Keratinocyte (primary cell): ENCODE data around the gene ASTL. TPM values are rescaled to one million over a fixed set of nuclear protein-coding genes. Genes with fewer than 3 reads are reported as not detected.

Source experiments
- DNase-seq: peaks from one replicate; pipeline ENCODE4 v3.0.0-alpha.2; 2011; ENCODE audit warnings: low read depth, missing footprints, low spot score
- FAIRE-seq: peaks from 2 replicates; lab custom pipeline; 2011; peaks lifted over from hg19 to GRCh38; lab: Jason Lieb, UNC
- H2AFZ ChIP-seq: 2 replicates; pipeline ENCODE4 v1.6.0; 2012; ENCODE audit warnings: low read length, control low read depth, inconsistent platforms; ENCODE audit not compliant: control insufficient read depth
- H3K27ac ChIP-seq: 2 replicates; pipeline ENCODE4 v1.5.1; 2011; ENCODE audit warnings: low read length; ENCODE audit not compliant: control insufficient read depth, insufficient read depth
- H3K27me3 ChIP-seq: 3 replicates; pipeline ENCODE4 v1.6.0; 2011; ENCODE audit warnings: low read length; ENCODE audit not compliant: control insufficient read depth, insufficient read depth; ENCODE audit errors: extremely low read depth
- H3K36me3 ChIP-seq, 2 experiments: 2 replicates in 1 of 2; 3 replicates in 1 of 2; pipeline ENCODE4 v1.5.1; 2011; ENCODE audit warnings: low read length in 2 of 2, mild to moderate bottlenecking in 1 of 2; ENCODE audit not compliant: control insufficient read depth in 2 of 2, insufficient read depth in 2 of 2; ENCODE audit errors: extremely low read depth in 1 of 2
- H3K4me1 ChIP-seq: 3 replicates; pipeline ENCODE4 v1.5.1; 2011; ENCODE audit warnings: low read length; ENCODE audit not compliant: control insufficient read depth, insufficient read depth; ENCODE audit errors: extremely low read depth
- H3K4me2 ChIP-seq: 3 replicates; pipeline ENCODE4 v1.6.0; 2011; ENCODE audit warnings: low read depth, low read length; ENCODE audit not compliant: control insufficient read depth, insufficient read depth; ENCODE audit errors: extremely low read depth
- H3K4me3 ChIP-seq, 3 experiments: fragments of 200-600 bp in 1 of 3; sonication (generic) in 1 of 3; 2 replicates in 2 of 3; 3 replicates in 1 of 3; pipeline ENCODE4 v1.5.1; 2011 to 2016; ENCODE audit warnings: low read length in 3 of 3, mild to moderate bottlenecking in 3 of 3, control low read depth in 2 of 3, inconsistent platforms in 1 of 3, low read depth in 1 of 3, mixed read lengths in 1 of 3, mixed run types in 1 of 3, moderate library complexity in 1 of 3; ENCODE audit not compliant: control insufficient read depth in 2 of 3, insufficient read depth in 2 of 3; ENCODE audit errors: extremely low read depth in 1 of 3
- H3K79me2 ChIP-seq: 2 replicates; pipeline ENCODE4 v1.6.0; 2012; ENCODE audit warnings: low read length; ENCODE audit not compliant: control insufficient read depth, insufficient read depth
- H3K9ac ChIP-seq: 3 replicates; pipeline ENCODE4 v1.6.0; 2011; ENCODE audit warnings: low read length; ENCODE audit not compliant: control insufficient read depth, insufficient read depth; ENCODE audit errors: extremely low read depth
- H3K9me1 ChIP-seq: 3 replicates; pipeline ENCODE4 v1.6.0; 2011; ENCODE audit warnings: low read length; ENCODE audit not compliant: control insufficient read depth, insufficient read depth; ENCODE audit errors: extremely low read depth
- H3K9me3 ChIP-seq: 2 replicates; pipeline ENCODE4 v1.5.1; 2012; ENCODE audit warnings: low read depth, low read length; ENCODE audit not compliant: control insufficient read depth
- H4K20me1 ChIP-seq: 3 replicates; pipeline ENCODE4 v1.6.0; 2011; ENCODE audit warnings: low read length; ENCODE audit not compliant: control insufficient read depth, insufficient read depth; ENCODE audit errors: extremely low read depth
- EZH2 ChIP-seq: IDR thresholded peaks from one replicate; pipeline ENCODE4 v1.6.1; 2012; ENCODE audit warnings: inconsistent platforms, mild to moderate bottlenecking, low read length, moderate library complexity
- dilution Hi-C: fragments of 300-500 bp; cut with MboI; formaldehyde crosslinking; loops from one replicate; pipeline ENCODE4 v1.7.0; 2020; ENCODE audit warnings: low sequenced_read_pairs; ENCODE audit not compliant: extremely low pct_ligation_motif_present
- polyA plus RNA-seq, 5 experiments: library from polyadenylated mRNA; depleted of rRNA in 3 of 5; stranded (reverse) in 3 of 5; stranded (forward) in 1 of 5; unstranded in 1 of 5; fragments of >200 nt; gene quantifications; 1 replicate in 1 of 5; 2 replicates in 3 of 5; 3 replicates in 1 of 5; pipeline versions ENCODE4 v1.2.1 to v1.2.3, GENCODE V29; 2011 to 2012; ENCODE audit warnings: missing spikeins in 2 of 5, low read depth in 1 of 5, low replicate concordance in 1 of 5
- TF ChIP-seq, protein P1 (sequence below), 3 experiments: IDR thresholded peaks in 1 of 3; conservative IDR thresholded peaks in 1 of 3; optimal IDR thresholded peaks in 1 of 3; 2 replicates in 2 of 3; 3 replicates in 1 of 3; pipeline versions ENCODE3 to v1.5.1; 2011; ENCODE audit warnings: low read length in 3 of 3, mild to moderate bottlenecking in 3 of 3, moderate library complexity in 2 of 3, control low read depth in 1 of 3, inconsistent platforms in 1 of 3; ENCODE audit not compliant: insufficient read depth in 2 of 3; ENCODE audit errors: extremely low read depth in 1 of 3

The ASTL gene
- polyA plus RNA-seq, 1 donor (not counting 4 experiments of a cell fraction or from before 2014, with no cell fraction given) = not detected

DNA sequence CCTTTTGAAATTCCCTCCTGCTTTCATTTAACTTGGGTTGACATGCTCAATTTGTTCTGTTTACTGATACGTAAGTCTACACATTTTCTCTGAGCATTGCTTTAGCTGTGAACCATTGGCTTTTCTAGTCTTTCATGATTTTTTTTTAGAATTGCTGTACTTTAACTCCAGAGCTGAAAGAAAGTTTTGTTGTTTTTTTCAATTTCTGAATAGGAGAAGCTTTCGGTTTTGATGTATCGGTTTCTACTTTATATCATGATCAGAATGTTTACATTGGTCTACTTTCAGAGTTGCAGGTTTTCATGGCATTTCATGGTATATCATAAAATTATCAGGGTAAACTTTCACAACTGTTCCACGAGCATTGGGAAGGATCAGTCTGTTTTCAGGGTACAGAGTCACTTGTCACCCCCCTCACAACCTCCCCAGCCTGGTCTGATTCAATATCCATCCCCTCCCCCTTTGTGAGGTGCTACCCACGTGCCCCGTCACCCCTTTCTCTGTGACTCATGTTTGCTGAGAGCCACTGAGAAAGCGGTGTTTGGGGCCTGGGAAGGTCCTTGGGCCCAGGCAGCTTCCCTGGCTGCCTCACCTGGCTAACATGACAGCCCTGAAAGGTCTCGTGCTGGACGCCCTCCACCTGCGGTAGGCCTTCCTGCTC lies 7.0 kb downstream of the ASTL start:
- Histone ChIP-seq H3K9me3 (no peaks in the 10 kb centered on the region), H3K79me2 (no peaks in the 10 kb centered on the region), H3K9me1 (no peaks in the 10 kb centered on the region), H3K4me3 (no peak overlapping the region), H3K27me3 (peaks cover 13% of the 10 kb centered on the region), H4K20me1 (no peaks in the 10 kb centered on the region), H3K36me3 (no peaks in the 10 kb centered on the region), H3K9ac (no peak overlapping the region), H3K4me1 (no peaks in the 10 kb centered on the region), H3K4me2 (no peak overlapping the region), H3K27ac (no peak overlapping the region), H2AFZ (no peak overlapping the region)
- DNase-seq (no peak), FAIRE-seq (no peak)
- TF ChIP-seq, protein P1, sequence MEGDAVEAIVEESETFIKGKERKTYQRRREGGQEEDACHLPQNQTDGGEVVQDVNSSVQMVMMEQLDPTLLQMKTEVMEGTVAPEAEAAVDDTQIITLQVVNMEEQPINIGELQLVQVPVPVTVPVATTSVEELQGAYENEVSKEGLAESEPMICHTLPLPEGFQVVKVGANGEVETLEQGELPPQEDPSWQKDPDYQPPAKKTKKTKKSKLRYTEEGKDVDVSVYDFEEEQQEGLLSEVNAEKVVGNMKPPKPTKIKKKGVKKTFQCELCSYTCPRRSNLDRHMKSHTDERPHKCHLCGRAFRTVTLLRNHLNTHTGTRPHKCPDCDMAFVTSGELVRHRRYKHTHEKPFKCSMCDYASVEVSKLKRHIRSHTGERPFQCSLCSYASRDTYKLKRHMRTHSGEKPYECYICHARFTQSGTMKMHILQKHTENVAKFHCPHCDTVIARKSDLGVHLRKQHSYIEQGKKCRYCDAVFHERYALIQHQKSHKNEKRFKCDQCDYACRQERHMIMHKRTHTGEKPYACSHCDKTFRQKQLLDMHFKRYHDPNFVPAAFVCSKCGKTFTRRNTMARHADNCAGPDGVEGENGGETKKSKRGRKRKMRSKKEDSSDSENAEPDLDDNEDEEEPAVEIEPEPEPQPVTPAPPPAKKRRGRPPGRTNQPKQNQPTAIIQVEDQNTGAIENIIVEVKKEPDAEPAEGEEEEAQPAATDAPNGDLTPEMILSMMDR (optimal IDR thresholded peaks at IDR 0.05 in 1 of 3, IDR thresholded peaks at IDR 0.05 in 1 of 3, conservative IDR thresholded peaks at IDR 0.05 in 1 of 3; ENCODE audit: extremely low read depth in 1 of 3, insufficient read depth in 2 of 3, low read length in 3 of 3) = no peak
- TF ChIP-seq EZH2 = no peak
- dilution Hi-C loops = no loop called here

DNA sequence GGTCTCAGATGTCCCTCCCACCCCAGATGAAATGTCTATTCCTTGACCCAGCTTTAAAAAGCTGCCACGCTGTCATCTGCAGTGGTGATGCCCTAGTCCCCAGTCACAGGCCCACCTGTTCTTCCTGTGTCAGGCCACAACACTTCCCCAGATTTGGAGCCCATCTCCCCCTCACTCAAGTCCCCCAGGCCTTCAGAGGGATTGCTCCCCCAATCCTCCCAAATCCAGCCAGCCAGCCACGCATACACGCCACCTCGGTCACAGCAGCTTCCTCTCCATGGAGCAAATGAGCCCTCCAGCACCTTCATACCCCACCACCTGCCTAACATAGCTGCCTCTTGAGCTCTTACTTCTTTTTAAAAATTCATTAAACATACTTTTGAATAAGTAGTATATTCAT lies 7.8 kb downstream of the ASTL start:
- H3K4me1 ChIP-seq = no peaks in the 10 kb centered on the region
- no peaks in the 10 kb centered on the region for H3K36me3 ChIP-seq
- no peak for DNase-seq
- H3K9ac ChIP-seq = no peak overlapping the region
- no peak overlapping the region for H3K4me2 ChIP-seq
- no peaks in the 10 kb centered on the region for H3K79me2 ChIP-seq
- no peak overlapping the region for H2AFZ ChIP-seq
- no peak overlapping the region for H3K4me3 ChIP-seq
- FAIRE-seq = no peak
- dilution Hi-C loops = no loop called here
- H3K27me3 ChIP-seq = peaks cover 8% of the 10 kb centered on the region
- H3K27ac ChIP-seq = no peak overlapping the region
- H3K9me1 ChIP-seq = no peaks in the 10 kb centered on the region
- H3K9me3 ChIP-seq = no peaks in the 10 kb centered on the region
- no peak for TF ChIP-seq EZH2
- TF ChIP-seq, protein P1 (optimal IDR thresholded peaks at IDR 0.05 in 1 of 3, IDR thresholded peaks at IDR 0.05 in 1 of 3, conservative IDR thresholded peaks at IDR 0.05 in 1 of 3; ENCODE audit: extremely low read depth in 1 of 3, insufficient read depth in 2 of 3, low read length in 3 of 3) = no peak
- no peaks in the 10 kb centered on the region for H4K20me1 ChIP-seq
